GM18517 (cell line): Measurements from ENCODE around the gene SKIL.
"Not testable (repeated sequence)": the region's sequence is repeated elsewhere in the genome, so short reads cannot be mapped to it uniquely, and the experiment has no call there.

Experiments
- ATAC-seq: cut with Tn5 transposase; IDR thresholded peaks from one replicate; pipeline ENCODE4 v1.9.1; 2021; ENCODE audit warnings: mild to moderate bottlenecking, moderate library complexity; ENCODE audit not compliant: unreplicated experiment

SKIL gene

GRCh38 chr3:170357176-170358041, at the start of gene SKIL:
Gene SKIL, plus strand, starts transcription at chr3:170357715. Its CDS starts 2,617 bp downstream, at chr3:170360332.
- ATAC-seq = peak; percentile 57

GRCh38 chr3:170309046-170309445, 48.5 kb upstream of the SKIL start:
- no peak for ATAC-seq

- ATAC-seq = no peak
Measured at GRCh38 chr3:170317954-170318353, 39.6 kb upstream of the SKIL start.

- ATAC-seq = no peak
Measured at GRCh38 chr3:170320461-170321121, 36.9 kb upstream of the SKIL start.

GRCh38 chr3:170321321-170322034, 36.0 kb upstream of the SKIL start:
- no peak for ATAC-seq

GRCh38 chr3:170322566-170323269, 34.8 kb upstream of the SKIL start:
- ATAC-seq = no peak

GRCh38 chr3:170323331-170323730, 34.2 kb upstream of the SKIL start:
- ATAC-seq = no peak

- ATAC-seq = no peak
Measured at GRCh38 chr3:170324962-170325361, 32.6 kb upstream of the SKIL start.

GRCh38 chr3:170327040-170327808, 30.3 kb upstream of the SKIL start:
- no peak for ATAC-seq

GRCh38 chr3:170327868-170328548, 29.5 kb upstream of the SKIL start:
- not testable (repeated sequence) for ATAC-seq

- ATAC-seq = no peak
Measured at GRCh38 chr3:170330366-170330765, 27.1 kb upstream of the SKIL start.

GRCh38 chr3:170331143-170331542, 26.4 kb upstream of the SKIL start:
- ATAC-seq = peak; percentile 75

- ATAC-seq = no peak
Measured at GRCh38 chr3:170337420-170337819, 20.1 kb upstream of the SKIL start.

- no peak for ATAC-seq
Measured at GRCh38 chr3:170338690-170339340, 18.7 kb upstream of the SKIL start.

GRCh38 chr3:170342273-170342672, 15.2 kb upstream of the SKIL start:
- not testable (repeated sequence) for ATAC-seq

GRCh38 chr3:170343859-170344258, 13.7 kb upstream of the SKIL start:
- ATAC-seq = not testable (repeated sequence)

GRCh38 chr3:170344971-170345370, 12.5 kb upstream of the SKIL start:
- ATAC-seq = no peak

- ATAC-seq = no peak
Measured at GRCh38 chr3:170346481-170347392, 10.8 kb upstream of the SKIL start.
